Hepatocyte (in vitro differentiated cells): Measurements from ENCODE around the gene CD58.
"Not testable (repeated sequence)": the region's sequence is repeated elsewhere in the genome, so short reads cannot be mapped to it uniquely, and the experiment has no call there.

ENCODE experiments used
- EZH2 ChIP-seq: fragments of 200-600 bp; sonication (generic); IDR thresholded peaks from 2 replicates; pipeline ENCODE4 v1.6.1; 2016; ENCODE audit warnings: antibody characterized with exemption, mild to moderate bottlenecking, borderline replicate concordance
- TF ChIP-seq, protein P1 (sequence below): fragments of 200-600 bp; sonication (generic); IDR thresholded peaks from 2 replicates; pipeline ENCODE4 v1.5.1; 2016; ENCODE audit warnings: antibody characterized with exemption, mild to moderate bottlenecking; ENCODE audit not compliant: poor library complexity

DNA sequence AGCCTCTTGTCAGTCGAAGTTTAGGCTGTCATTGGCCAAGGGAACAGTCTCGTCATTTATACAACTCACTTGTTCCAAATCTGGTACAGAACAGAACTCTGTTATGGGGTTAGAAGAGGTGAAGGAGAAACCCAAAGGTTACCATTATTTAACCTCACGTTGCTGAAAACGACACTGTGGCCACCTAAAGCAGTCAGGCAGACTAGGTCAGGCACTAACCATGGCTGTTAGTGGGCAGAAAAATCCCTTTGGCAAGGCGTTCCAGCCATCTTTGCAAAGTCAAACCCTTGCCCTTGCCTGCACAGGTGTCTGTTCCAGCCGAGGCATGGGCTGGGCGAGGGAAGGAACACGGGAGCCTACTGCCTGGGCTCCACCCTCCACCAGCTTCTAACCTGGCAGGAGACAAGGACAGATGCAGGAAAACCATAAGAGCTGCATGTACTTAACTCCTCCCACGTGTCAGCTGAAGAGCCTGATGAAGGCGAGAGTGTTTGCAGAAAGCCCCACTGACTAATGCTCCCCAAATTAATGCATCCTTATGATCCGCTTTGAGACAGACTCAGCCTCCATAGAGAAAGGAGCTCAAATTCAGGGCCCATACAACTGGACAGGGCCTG is 27.7 kb upstream of the CD58 start:
- TF ChIP-seq, protein P1, sequence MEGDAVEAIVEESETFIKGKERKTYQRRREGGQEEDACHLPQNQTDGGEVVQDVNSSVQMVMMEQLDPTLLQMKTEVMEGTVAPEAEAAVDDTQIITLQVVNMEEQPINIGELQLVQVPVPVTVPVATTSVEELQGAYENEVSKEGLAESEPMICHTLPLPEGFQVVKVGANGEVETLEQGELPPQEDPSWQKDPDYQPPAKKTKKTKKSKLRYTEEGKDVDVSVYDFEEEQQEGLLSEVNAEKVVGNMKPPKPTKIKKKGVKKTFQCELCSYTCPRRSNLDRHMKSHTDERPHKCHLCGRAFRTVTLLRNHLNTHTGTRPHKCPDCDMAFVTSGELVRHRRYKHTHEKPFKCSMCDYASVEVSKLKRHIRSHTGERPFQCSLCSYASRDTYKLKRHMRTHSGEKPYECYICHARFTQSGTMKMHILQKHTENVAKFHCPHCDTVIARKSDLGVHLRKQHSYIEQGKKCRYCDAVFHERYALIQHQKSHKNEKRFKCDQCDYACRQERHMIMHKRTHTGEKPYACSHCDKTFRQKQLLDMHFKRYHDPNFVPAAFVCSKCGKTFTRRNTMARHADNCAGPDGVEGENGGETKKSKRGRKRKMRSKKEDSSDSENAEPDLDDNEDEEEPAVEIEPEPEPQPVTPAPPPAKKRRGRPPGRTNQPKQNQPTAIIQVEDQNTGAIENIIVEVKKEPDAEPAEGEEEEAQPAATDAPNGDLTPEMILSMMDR = not testable (repeated sequence)
- TF ChIP-seq EZH2 = not testable (repeated sequence)
